HL-60 (cell line): Measurements from ENCODE around the gene VPS41.

ENCODE experiments used
- CTCF ChIP-seq: IDR thresholded peaks from one replicate; pipeline ENCODE4 v1.5.1; 2011; ENCODE audit warnings: low read length, control low read depth, inconsistent platforms; ENCODE audit not compliant: insufficient read depth
- SPI1 ChIP-seq: IDR thresholded peaks from 2 replicates; pipeline ENCODE4 v1.6.1; 2012; ENCODE audit warnings: low read depth, mild to moderate bottlenecking, borderline replicate concordance

DNA sequence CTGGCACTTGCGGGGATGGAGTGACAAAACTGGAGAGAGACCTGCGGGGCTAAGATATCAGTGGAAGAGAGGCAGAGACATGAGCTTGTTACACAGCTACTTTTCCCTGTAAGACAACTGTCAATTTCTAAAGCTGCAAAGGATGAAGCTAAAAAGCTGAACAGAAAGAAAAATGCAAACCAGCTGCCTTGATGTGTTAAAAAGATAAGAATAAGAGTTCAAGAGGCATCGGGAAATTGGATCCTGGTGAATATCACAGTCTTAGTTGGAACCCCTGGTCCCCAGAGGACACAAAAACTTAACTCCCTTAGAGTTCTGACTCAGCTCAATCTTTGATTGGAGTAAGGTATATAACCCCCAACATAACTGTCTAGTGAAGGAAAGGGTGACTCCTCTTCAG, 38.8 kb downstream of the VPS41 start:
- TF ChIP-seq CTCF (no peak), SPI1 (no peak)
